Calu3 (cell line): Measurements from ENCODE around the gene VDR. TPM values are rescaled to one million over a fixed set of nuclear protein-coding genes. Genes with fewer than 3 reads are reported as not detected.

Experiments
- BruUV-seq: library from RNA; stranded (reverse); fragments of 400-500 nt; replicated peaks from 2 replicates; lab custom pipeline; 2021; lab: Mats Ljungman, UMichigan
- CTCF ChIA-PET: fragments of 300-600 bp; sonication (Branson Sonifier 250); formaldehyde crosslinking; loops from one replicate; lab custom pipeline; 2022; ENCODE audit warnings: antibody characterized with exemption; lab: Charles Lee
- DNase-seq: peaks from one replicate; pipeline ENCODE4 v3.0.0; 2022
- H3K27ac Mint-ChIP-seq: one replicate; pipeline ENCODE4 v1.8.0; 2022; ENCODE audit warnings: mixed read lengths; ENCODE audit not compliant: unreplicated experiment
- H3K27me3 Mint-ChIP-seq: one replicate; pipeline ENCODE4 v1.8.0; 2022; ENCODE audit warnings: mixed read lengths; ENCODE audit not compliant: unreplicated experiment
- H3K36me3 Mint-ChIP-seq: one replicate; pipeline ENCODE4 v1.8.0; 2022; ENCODE audit warnings: mild to moderate bottlenecking, moderate library complexity, mixed read lengths; ENCODE audit not compliant: insufficient read depth, unreplicated experiment
- H3K4me1 Mint-ChIP-seq: one replicate; pipeline ENCODE4 v1.8.0; 2022; ENCODE audit warnings: mild to moderate bottlenecking, low read depth, mixed read lengths; ENCODE audit not compliant: unreplicated experiment
- H3K4me3 Mint-ChIP-seq: one replicate; pipeline ENCODE4 v1.8.0; 2022; ENCODE audit warnings: mild to moderate bottlenecking, low read depth, moderate library complexity, mixed read lengths; ENCODE audit not compliant: unreplicated experiment
- H3K9me3 Mint-ChIP-seq: one replicate; pipeline ENCODE4 v1.8.0; 2022; ENCODE audit warnings: low read depth, mixed read lengths; ENCODE audit not compliant: unreplicated experiment
- intact Hi-C: fragments of 100-400 bp; cut with micrococcal nuclease; formaldehyde crosslinking; loops from one replicate; pipeline ENCODE4 v1.10.0; 2022; ENCODE audit not compliant: unreplicated experiment
- total RNA-seq: library from RNA; stranded (reverse); gene quantifications from 2 replicates; pipeline ENCODE4 v1.2.3, GENCODE V29; 2022
- TF ChIP-seq, protein P1 (sequence below): fragments of 200-600 bp; IDR thresholded peaks from one replicate; pipeline ENCODE4 v1.8.0; 2022; ENCODE audit warnings: antibody characterized with exemption; ENCODE audit not compliant: unreplicated experiment

Gene VDR
- total RNA-seq, 1 experiment from 2014 or later: 10.1 TPM

GRCh38 chr12:47870175-47870781 is 34.5 kb downstream of the VDR start:
- TF ChIP-seq, protein P1, sequence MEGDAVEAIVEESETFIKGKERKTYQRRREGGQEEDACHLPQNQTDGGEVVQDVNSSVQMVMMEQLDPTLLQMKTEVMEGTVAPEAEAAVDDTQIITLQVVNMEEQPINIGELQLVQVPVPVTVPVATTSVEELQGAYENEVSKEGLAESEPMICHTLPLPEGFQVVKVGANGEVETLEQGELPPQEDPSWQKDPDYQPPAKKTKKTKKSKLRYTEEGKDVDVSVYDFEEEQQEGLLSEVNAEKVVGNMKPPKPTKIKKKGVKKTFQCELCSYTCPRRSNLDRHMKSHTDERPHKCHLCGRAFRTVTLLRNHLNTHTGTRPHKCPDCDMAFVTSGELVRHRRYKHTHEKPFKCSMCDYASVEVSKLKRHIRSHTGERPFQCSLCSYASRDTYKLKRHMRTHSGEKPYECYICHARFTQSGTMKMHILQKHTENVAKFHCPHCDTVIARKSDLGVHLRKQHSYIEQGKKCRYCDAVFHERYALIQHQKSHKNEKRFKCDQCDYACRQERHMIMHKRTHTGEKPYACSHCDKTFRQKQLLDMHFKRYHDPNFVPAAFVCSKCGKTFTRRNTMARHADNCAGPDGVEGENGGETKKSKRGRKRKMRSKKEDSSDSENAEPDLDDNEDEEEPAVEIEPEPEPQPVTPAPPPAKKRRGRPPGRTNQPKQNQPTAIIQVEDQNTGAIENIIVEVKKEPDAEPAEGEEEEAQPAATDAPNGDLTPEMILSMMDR: no peak
- BruUV-seq: no TSS peak
- H3K4me3 Mint-ChIP-seq: no peak overlapping the region
- DNase-seq: no peak
- no peaks in the 10 kb centered on the region for H3K4me1 Mint-ChIP-seq
- H3K36me3 Mint-ChIP-seq: no peaks in the 10 kb centered on the region
- H3K9me3 Mint-ChIP-seq: no peaks in the 10 kb centered on the region
- intact Hi-C loops: no loop called here
- H3K27ac Mint-ChIP-seq: no peak overlapping the region
- H3K27me3 Mint-ChIP-seq: no peaks in the 10 kb centered on the region
- CTCF ChIA-PET: no interaction called here

DNA sequence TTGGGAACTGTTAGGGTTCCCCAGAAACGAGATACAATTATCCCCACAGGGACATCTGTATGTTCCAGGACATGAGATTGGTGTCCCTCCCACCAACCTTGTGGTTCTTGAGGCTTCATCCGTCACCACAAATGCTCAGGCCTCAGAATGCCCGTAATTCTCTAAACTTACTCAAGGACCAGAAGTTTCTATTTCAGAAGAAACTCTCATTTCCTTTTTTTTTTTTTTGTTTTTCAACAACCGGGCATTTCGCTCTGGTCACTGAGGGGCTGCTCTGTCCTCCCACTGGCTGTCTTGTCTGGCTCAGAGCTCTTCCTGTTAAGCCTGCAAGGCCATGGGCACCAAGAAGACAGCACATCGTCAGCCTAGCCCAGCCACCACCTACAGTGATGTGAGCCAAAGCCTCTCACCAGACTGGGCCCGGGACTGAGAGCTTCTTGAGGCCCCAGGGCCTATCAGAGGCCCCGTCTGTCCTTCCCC is 36.2 kb downstream of the VDR start:
- no peak for DNase-seq
- no peaks in the 10 kb centered on the region for H3K27me3 Mint-ChIP-seq
- intact Hi-C loops: no loop called here
- no peaks in the 10 kb centered on the region for H3K36me3 Mint-ChIP-seq
- no peaks in the 10 kb centered on the region for H3K9me3 Mint-ChIP-seq
- no peak overlapping the region for H3K4me3 Mint-ChIP-seq
- CTCF ChIA-PET: interaction anchor here (0.6 to 0.7 kb wide), 2 partner anchors 75 to 109 kb away, joined by 3 read pairs; no protein-coding TSS in a partner anchor
- BruUV-seq: no TSS peak
- H3K27ac Mint-ChIP-seq: no peak overlapping the region
- TF ChIP-seq, protein P1: no peak
- H3K4me1 Mint-ChIP-seq: no peaks in the 10 kb centered on the region

DNA sequence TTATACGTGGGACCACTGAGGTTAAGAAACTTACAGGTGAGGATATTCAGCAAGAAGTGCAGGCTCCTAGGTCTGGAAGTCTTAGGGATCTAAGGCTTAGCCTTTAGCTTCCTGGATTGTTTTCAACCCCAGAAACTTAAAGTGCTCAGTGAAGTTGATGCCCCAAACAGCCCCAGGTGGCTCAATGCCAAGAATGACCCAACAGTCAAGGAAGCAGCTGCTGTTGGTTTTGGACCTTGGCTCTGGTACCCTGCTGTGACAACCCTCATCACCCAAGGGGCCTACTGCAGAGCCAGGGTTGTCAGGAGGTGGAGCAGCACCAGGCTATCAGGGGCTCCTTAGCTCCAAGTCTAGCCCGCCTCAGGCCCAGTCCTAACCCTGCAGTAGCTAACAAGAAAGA is 36.8 kb downstream of the VDR start:
- intact Hi-C loops: no loop called here
- no peaks in the 10 kb centered on the region for H3K27me3 Mint-ChIP-seq
- H3K4me1 Mint-ChIP-seq: no peaks in the 10 kb centered on the region
- H3K9me3 Mint-ChIP-seq: no peaks in the 10 kb centered on the region
- H3K27ac Mint-ChIP-seq: no peak overlapping the region
- no TSS peak for BruUV-seq
- CTCF ChIA-PET: interaction anchor here (0.6 kb wide), 1 partner anchor 75 kb away, joined by 3 read pairs; no protein-coding TSS in a partner anchor
- no peaks in the 10 kb centered on the region for H3K36me3 Mint-ChIP-seq
- DNase-seq: no peak
- no peak overlapping the region for H3K4me3 Mint-ChIP-seq
- TF ChIP-seq, protein P1: no peak

DNA sequence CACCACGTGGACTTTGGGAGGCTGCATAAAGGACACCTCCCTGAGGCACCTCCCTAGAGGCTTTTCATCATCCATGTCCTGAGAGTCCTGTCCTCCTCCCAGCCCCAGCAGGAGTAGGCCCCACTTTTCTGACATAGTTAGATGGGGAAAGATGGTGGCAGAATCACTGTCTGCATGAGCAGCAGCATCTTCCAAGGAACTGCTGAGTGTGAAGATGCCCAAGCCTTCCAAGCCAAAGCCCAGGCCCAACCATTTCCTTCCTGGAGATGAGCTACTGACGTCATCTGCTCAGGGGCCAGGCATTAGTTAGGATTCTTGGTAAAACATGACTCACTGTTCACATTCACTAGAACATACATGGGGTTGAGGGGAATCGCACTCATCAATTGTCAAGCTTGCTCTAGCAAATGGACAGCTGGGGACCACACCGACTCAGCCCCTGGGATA is 37.3 kb downstream of the VDR start:
- Mint-ChIP-seq H3K36me3 (no peaks in the 10 kb centered on the region), H3K4me3 (no peak overlapping the region), H3K4me1 (no peaks in the 10 kb centered on the region), H3K27me3 (no peaks in the 10 kb centered on the region), H3K9me3 (no peaks in the 10 kb centered on the region), H3K27ac (no peak overlapping the region)
- BruUV-seq: no TSS peak
- no peak for DNase-seq
- CTCF ChIA-PET: no interaction called here
- TF ChIP-seq, protein P1: no peak
- intact Hi-C loops: no loop called here
